ENCODE data around the gene NHEJ1. TPM values are rescaled to one million over a fixed set of nuclear protein-coding genes. Genes with fewer than 3 reads are reported as not detected.

Gene NHEJ1
- total RNA-seq, 1 experiment from 2014 or later, result 20.8 TPM

- WGBS (ENCODE audit: extremely low coverage, insufficient read length, low lambda C conversion rate), result no CpG with 5 or more reads among the region's 5 CpGs
Measured at GRCh38 chr2:219028141-219028540, 132.5 kb downstream of the NHEJ1 start.

More at GRCh38 chr2:219028141-219028540, 132.5 kb downstream of the NHEJ1 start:
- no peak overlapping the region for H2BK120ac ChIP-seq (ENCODE audit: low read depth, low read length, poor library complexity, severe bottlenecking)
- H3K4me2 ChIP-seq (ENCODE audit: insufficient read depth, insufficient read length, low read length), result no peak overlapping the region
- no peak overlapping the region for H3T11ph ChIP-seq (ENCODE audit: low read length)
- Mint-ChIP-seq H3K4me1 (peaks cover 7 to 8% of the 10 kb centered on the region in 2 experiments), H3K27ac (no peak overlapping the region), H3K9me3 (no peaks in the 10 kb centered on the region), H3K36me3 (ENCODE audit: insufficient read depth in 1 of 3, low read depth in 3 of 3) (no peaks in the 10 kb centered on the region), H3K27me3 (ENCODE audit: low read depth) (peaks cover 18% of the 10 kb centered on the region), H3K4me3 (no peak overlapping the region)
- H4K8ac ChIP-seq (replicated peaks; ENCODE audit: insufficient read length, low read depth, low read length), result no peak overlapping the region
- H3K79me1 ChIP-seq (ENCODE audit: insufficient read depth, low read depth, low read length, poor library complexity, severe bottlenecking), result no peaks in the 10 kb centered on the region
- H2AK5ac ChIP-seq (ENCODE audit: insufficient read length, low read length), result no peak overlapping the region
- no peak overlapping the region for H2BK15ac ChIP-seq (ENCODE audit: low read depth, low read length)
- no peak overlapping the region for H3K18ac ChIP-seq (ENCODE audit: insufficient read length, low read depth, low read length)
- no peak overlapping the region for H2AFZ ChIP-seq (ENCODE audit: low read length)
- H3K23me2 ChIP-seq (ENCODE audit: insufficient read length, low read depth, low read length, poor library complexity, severe bottlenecking), result no peaks in the 10 kb centered on the region
- no peak overlapping the region for H2BK12ac ChIP-seq (ENCODE audit: insufficient read length, low read depth, low read length)
- no peak overlapping the region for H3K4ac ChIP-seq (ENCODE audit: low read depth, low read length)
- no peak overlapping the region for H2BK5ac ChIP-seq (ENCODE audit: insufficient read length, low read length)
- no peaks in the 10 kb centered on the region for H3K9me3 ChIP-seq (ENCODE audit: control insufficient read depth, low read depth, low read length)
- no peak overlapping the region for H3K27ac ChIP-seq (ENCODE audit: insufficient read length, low read depth, low read length)
- H2BK20ac ChIP-seq (ENCODE audit: low read depth, low read length, poor library complexity, severe bottlenecking), result no peak overlapping the region
- H4K20me1 ChIP-seq (ENCODE audit: control insufficient read depth, insufficient read depth, insufficient read length), result no peaks in the 10 kb centered on the region
- no peaks in the 10 kb centered on the region for H3K79me2 ChIP-seq (ENCODE audit: insufficient read depth, low read length)
- no peak for TF ChIP-seq CTCF (conservative IDR thresholded peaks at IDR 0.05)
- H3K56ac ChIP-seq (ENCODE audit: insufficient read length, low read depth, low read length), result no peak overlapping the region
- no peak overlapping the region for H3K14ac ChIP-seq (ENCODE audit: insufficient read depth, low read length)
- no peaks in the 10 kb centered on the region for H3K27me3 ChIP-seq (ENCODE audit: insufficient read depth, low read length)
- H4K91ac ChIP-seq (ENCODE audit: insufficient read length, low read depth, low read length), result no peak overlapping the region
- H3K23ac ChIP-seq (ENCODE audit: insufficient read length, low read depth, low read length), result no peak overlapping the region
- H3K4me1 ChIP-seq (ENCODE audit: insufficient read depth, low read length), result no peaks in the 10 kb centered on the region
- no peak overlapping the region for H4K5ac ChIP-seq (ENCODE audit: insufficient read length, low read depth, low read length)
- H3K9ac ChIP-seq (ENCODE audit: extremely low read depth, insufficient read length, low read length), result no peak overlapping the region
- DNase-seq, result no peak

All from H9 (cell line).